Dendritic cell treated with granulocyte-macrophage colony-stimulating factor and Interleukin-4, amounts not matched to agents 40 ng/mL and 50 ng/mL, for 4 days (primary cell): ENCODE measurements around the gene NUDT22.

Source experiments
- H3K27ac Mint-ChIP-seq: one replicate; pipeline ENCODE4 v1.8.0; 2022; ENCODE audit warnings: mild to moderate bottlenecking, mixed read lengths
- H3K27me3 Mint-ChIP-seq: one replicate; pipeline ENCODE4 v1.8.0; 2022; ENCODE audit warnings: mild to moderate bottlenecking, mixed read lengths
- H3K36me3 Mint-ChIP-seq: one replicate; pipeline ENCODE4 v1.8.0; 2022; ENCODE audit warnings: low read depth, mixed read lengths
- H3K4me1 Mint-ChIP-seq: one replicate; pipeline ENCODE4 v1.8.0; 2022; ENCODE audit warnings: low read depth, mixed read lengths
- H3K4me3 Mint-ChIP-seq: one replicate; pipeline ENCODE4 v1.8.0; 2022; ENCODE audit warnings: mild to moderate bottlenecking, moderate library complexity, mixed read lengths
- H3K9me3 Mint-ChIP-seq: one replicate; pipeline ENCODE4 v1.8.0; 2022; ENCODE audit warnings: mixed read lengths
- intact Hi-C: fragments of 100-400 bp; cut with micrococcal nuclease; formaldehyde crosslinking; loops from one replicate; pipeline ENCODE4 v1.15.0; 2022

Gene NUDT22

GRCh38 chr11:64255135-64256128, 29.4 kb downstream of the NUDT22 start:
- Mint-ChIP-seq H3K4me1 (peaks cover 47% of the 10 kb centered on the region), H3K4me3 (no peak overlapping the region), H3K27me3 (peaks cover 4% of the 10 kb centered on the region), H3K27ac (no peak overlapping the region), H3K9me3 (no peaks in the 10 kb centered on the region), H3K36me3 (peaks cover 83% of the 10 kb centered on the region)
- intact Hi-C loops, result no loop called here

GRCh38 chr11:64256300-64256699, 30.2 kb downstream of the NUDT22 start:
- intact Hi-C loops, result no loop called here
- H3K27me3 Mint-ChIP-seq, result no peaks in the 10 kb centered on the region
- no peak overlapping the region for H3K4me3 Mint-ChIP-seq
- H3K27ac Mint-ChIP-seq, result no peak overlapping the region
- H3K4me1 Mint-ChIP-seq, result peaks cover 38% of the 10 kb centered on the region
- no peaks in the 10 kb centered on the region for H3K9me3 Mint-ChIP-seq
- H3K36me3 Mint-ChIP-seq, result peaks cover 91% of the 10 kb centered on the region

- Mint-ChIP-seq H3K9me3 (no peaks in the 10 kb centered on the region), H3K4me3 (no peak overlapping the region), H3K4me1 (peaks cover 22% of the 10 kb centered on the region), H3K27ac (no peak overlapping the region), H3K36me3 (peaks cover 100% of the 10 kb centered on the region), H3K27me3 (no peaks in the 10 kb centered on the region)
- intact Hi-C loops, result no loop called here
These were observed 32.3 kb downstream of the NUDT22 start for GRCh38 chr11:64258356-64258755.

GRCh38 chr11:64258946-64259532, 33.0 kb downstream of the NUDT22 start:
- Mint-ChIP-seq H3K4me3 (no peak overlapping the region), H3K9me3 (no peaks in the 10 kb centered on the region), H3K36me3 (peaks cover 100% of the 10 kb centered on the region), H3K27me3 (no peaks in the 10 kb centered on the region), H3K27ac (no peak overlapping the region), H3K4me1 (peaks cover 15% of the 10 kb centered on the region)
- intact Hi-C loops, result no loop called here

- peaks cover 100% of the 10 kb centered on the region for H3K36me3 Mint-ChIP-seq
- no peak overlapping the region for H3K27ac Mint-ChIP-seq
- no peak overlapping the region for H3K4me3 Mint-ChIP-seq
- intact Hi-C loops, result no loop called here
- H3K9me3 Mint-ChIP-seq, result no peaks in the 10 kb centered on the region
- no peaks in the 10 kb centered on the region for H3K27me3 Mint-ChIP-seq
- H3K4me1 Mint-ChIP-seq, result peaks cover 10% of the 10 kb centered on the region
These were observed 33.5 kb downstream of the NUDT22 start for GRCh38 chr11:64259533-64260067.

GRCh38 chr11:64260147-64260708, 34.2 kb downstream of the NUDT22 start:
- no peak overlapping the region for H3K4me3 Mint-ChIP-seq
- H3K27me3 Mint-ChIP-seq, result no peaks in the 10 kb centered on the region
- no peak overlapping the region for H3K27ac Mint-ChIP-seq
- intact Hi-C loops, result no loop called here
- H3K4me1 Mint-ChIP-seq, result peaks cover 11% of the 10 kb centered on the region
- H3K9me3 Mint-ChIP-seq, result no peaks in the 10 kb centered on the region
- H3K36me3 Mint-ChIP-seq, result peaks cover 100% of the 10 kb centered on the region

GRCh38 chr11:64261556-64262080, 35.5 kb downstream of the NUDT22 start:
- H3K9me3 Mint-ChIP-seq, result no peaks in the 10 kb centered on the region
- no peaks in the 10 kb centered on the region for H3K27me3 Mint-ChIP-seq
- no peak overlapping the region for H3K4me3 Mint-ChIP-seq
- H3K36me3 Mint-ChIP-seq, result peaks cover 100% of the 10 kb centered on the region
- intact Hi-C loops, result no loop called here
- H3K4me1 Mint-ChIP-seq, result peaks cover 25% of the 10 kb centered on the region
- no peak overlapping the region for H3K27ac Mint-ChIP-seq

GRCh38 chr11:64262271-64263002, 36.4 kb downstream of the NUDT22 start:
- H3K27ac Mint-ChIP-seq, result no peak overlapping the region
- H3K4me3 Mint-ChIP-seq, result no peak overlapping the region
- peaks cover 100% of the 10 kb centered on the region for H3K36me3 Mint-ChIP-seq
- H3K4me1 Mint-ChIP-seq, result peaks cover 34% of the 10 kb centered on the region
- H3K27me3 Mint-ChIP-seq, result no peaks in the 10 kb centered on the region
- H3K9me3 Mint-ChIP-seq, result no peaks in the 10 kb centered on the region
- intact Hi-C loops, result no loop called here

GRCh38 chr11:64263021-64263946, 37.2 kb downstream of the NUDT22 start:
- intact Hi-C loops, result no loop called here
- Mint-ChIP-seq H3K27ac (no peak overlapping the region), H3K27me3 (no peaks in the 10 kb centered on the region), H3K36me3 (peaks cover 100% of the 10 kb centered on the region), H3K4me1 (peaks cover 42% of the 10 kb centered on the region), H3K4me3 (no peak overlapping the region), H3K9me3 (no peaks in the 10 kb centered on the region)

GRCh38 chr11:64263947-64264317, 37.9 kb downstream of the NUDT22 start:
- no peaks in the 10 kb centered on the region for H3K9me3 Mint-ChIP-seq
- H3K36me3 Mint-ChIP-seq, result peaks cover 100% of the 10 kb centered on the region
- intact Hi-C loops, result no loop called here
- no peak overlapping the region for H3K4me3 Mint-ChIP-seq
- no peak overlapping the region for H3K27ac Mint-ChIP-seq
- no peaks in the 10 kb centered on the region for H3K27me3 Mint-ChIP-seq
- peaks cover 49% of the 10 kb centered on the region for H3K4me1 Mint-ChIP-seq

- intact Hi-C loops, result no loop called here
- H3K36me3 Mint-ChIP-seq, result peaks cover 98% of the 10 kb centered on the region
- no peaks in the 10 kb centered on the region for H3K9me3 Mint-ChIP-seq
- no peaks in the 10 kb centered on the region for H3K27me3 Mint-ChIP-seq
- H3K4me3 Mint-ChIP-seq, result no peak overlapping the region
- H3K4me1 Mint-ChIP-seq, result peaks cover 48% of the 10 kb centered on the region
- no peak overlapping the region for H3K27ac Mint-ChIP-seq
These were observed 38.3 kb downstream of the NUDT22 start for GRCh38 chr11:64264371-64264852.

- H3K9me3 Mint-ChIP-seq, result no peaks in the 10 kb centered on the region
- intact Hi-C loops, result no loop called here
- H3K36me3 Mint-ChIP-seq, result peaks cover 94% of the 10 kb centered on the region
- H3K27me3 Mint-ChIP-seq, result no peaks in the 10 kb centered on the region
- no peak overlapping the region for H3K27ac Mint-ChIP-seq
- peaks cover 42% of the 10 kb centered on the region for H3K4me1 Mint-ChIP-seq
- H3K4me3 Mint-ChIP-seq, result no peak overlapping the region
These were observed 39.4 kb downstream of the NUDT22 start for GRCh38 chr11:64265176-64266160.
